Metanephros (tissue), 1 donor: ENCODE measurements around the gene MAGEA12. TPM values are rescaled to one million over a fixed set of nuclear protein-coding genes. Genes with fewer than 3 reads are reported as not detected.

Experiments
- total RNA-seq: library from RNA; depleted of rRNA; stranded (reverse); fragments of >200 nt; gene quantifications from one replicate; pipeline ENCODE4 v1.2.3, GENCODE V29; 2014

Gene MAGEA12, protein sequence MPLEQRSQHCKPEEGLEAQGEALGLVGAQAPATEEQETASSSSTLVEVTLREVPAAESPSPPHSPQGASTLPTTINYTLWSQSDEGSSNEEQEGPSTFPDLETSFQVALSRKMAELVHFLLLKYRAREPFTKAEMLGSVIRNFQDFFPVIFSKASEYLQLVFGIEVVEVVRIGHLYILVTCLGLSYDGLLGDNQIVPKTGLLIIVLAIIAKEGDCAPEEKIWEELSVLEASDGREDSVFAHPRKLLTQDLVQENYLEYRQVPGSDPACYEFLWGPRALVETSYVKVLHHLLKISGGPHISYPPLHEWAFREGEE
- total RNA-seq, result not detected

DNA sequence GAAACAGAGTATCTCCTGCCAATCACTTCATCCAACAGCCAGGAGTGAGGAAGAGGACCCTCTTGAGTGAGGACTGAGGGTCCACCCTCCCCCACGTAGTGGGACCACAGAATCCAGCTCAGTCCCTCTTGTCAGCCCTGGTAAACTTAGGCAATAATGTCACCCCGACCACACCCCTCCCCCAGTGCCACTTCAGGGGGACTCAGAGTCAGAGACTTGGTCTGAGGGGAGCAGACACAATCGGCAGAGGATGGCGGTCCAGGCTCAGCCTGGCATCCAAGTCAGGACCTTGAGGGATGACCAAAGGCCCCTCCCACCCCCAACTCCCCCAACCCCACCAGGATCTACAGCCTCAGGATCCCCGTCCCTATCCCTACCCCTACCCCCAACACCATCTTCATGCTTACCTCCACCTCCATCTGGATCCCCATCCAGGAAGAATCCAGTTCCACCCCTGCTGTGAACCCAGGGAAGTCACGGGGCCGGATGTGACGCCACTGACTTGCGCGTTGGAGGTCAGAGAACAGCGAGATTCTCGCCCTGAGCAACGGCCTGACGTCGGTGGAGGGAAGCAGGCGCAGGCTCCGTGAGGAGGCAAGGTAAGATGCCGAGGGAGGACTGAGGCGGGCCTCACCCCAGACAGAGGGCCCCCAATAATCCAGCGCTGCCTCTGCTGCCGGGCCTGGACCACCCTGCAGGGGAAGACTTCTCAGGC lies at the start of gene MAGEA12, which contains the start of gene CSAG1:
TSS of gene MAGEA12 (plus strand) at position 497 of the 715 bp plus-strand sequence. CDS start 2,405 bp downstream, outside the sequence.
TSS of gene CSAG1 (minus strand) at position 461 of the 715 bp plus-strand sequence. CDS start 1,261 bp downstream, outside the sequence.

DNA sequence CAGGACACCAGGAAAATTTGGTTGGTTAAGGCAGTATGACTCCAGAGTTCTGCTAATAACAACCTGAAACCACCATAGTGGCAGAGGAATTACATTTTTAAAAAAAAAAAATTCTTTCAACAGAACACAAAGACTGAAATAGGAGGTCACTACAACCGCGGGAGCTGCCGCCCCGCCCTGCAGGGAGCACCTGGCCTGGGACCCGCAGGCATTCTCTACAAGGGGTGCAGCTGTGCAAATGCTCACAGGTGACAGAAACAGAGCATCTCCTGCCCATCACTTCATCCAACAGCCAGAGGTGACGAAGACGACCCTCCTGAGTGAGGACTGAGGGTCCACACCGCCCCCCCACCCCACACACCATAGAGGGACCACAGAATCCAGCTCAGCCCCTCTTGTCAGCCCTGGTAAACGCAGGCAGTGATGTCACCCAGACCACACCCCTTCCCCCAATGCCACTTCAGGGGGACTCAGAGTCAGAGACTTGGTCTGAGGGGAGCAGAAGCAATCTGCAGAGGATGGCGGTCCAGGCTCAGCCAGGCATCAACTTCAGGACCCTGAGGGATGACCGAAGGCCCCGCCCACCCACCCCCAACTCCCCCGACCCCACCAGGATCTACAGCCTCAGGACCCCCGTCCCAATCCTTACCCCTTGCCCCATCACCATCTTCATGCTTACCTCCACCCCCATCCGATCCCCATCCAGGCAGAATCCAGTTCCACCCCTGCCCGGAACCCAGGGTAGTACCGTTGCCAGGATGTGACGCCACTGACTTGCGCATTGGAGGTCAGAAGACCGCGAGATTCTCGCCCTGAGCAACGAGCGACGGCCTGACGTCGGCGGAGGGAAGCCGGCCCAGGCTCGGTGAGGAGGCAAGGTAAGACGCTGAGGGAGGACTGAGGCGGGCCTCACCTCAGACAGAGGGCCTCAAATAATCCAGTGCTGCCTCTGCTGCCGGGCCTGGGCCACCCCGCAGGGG lies 35.3 kb upstream of the MAGEA12 start, which contains the start of gene MAGEA3:
TSS of gene MAGEA3 (plus strand) at position 843 of the 980 bp plus-strand sequence. CDS start 2,039 bp downstream, outside the sequence.

DNA sequence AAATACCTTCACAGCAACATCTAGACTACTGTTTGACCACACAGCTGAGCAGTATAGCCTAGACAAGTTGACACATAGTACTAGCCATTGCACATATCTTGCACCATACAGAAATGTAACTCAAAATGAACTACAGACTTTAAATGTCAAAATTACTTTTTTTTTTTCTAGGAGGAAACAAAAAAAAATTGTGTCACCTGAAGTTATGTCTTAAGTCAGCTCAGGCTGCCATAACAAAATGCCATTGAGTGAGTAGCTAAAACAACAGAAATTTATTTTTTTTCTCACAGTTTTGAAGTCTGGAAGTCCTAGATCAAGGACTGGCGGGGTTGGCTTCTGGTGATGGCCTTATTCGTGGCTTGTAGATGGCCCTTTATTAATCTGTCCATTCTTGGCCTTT lies 24.4 kb upstream of the MAGEA12 start, which contains the start of gene CSAG2:
TSS of gene CSAG2 (minus strand) at position 101 of the 400 bp plus-strand sequence. CDS start 161 bp downstream, outside the sequence.

DNA sequence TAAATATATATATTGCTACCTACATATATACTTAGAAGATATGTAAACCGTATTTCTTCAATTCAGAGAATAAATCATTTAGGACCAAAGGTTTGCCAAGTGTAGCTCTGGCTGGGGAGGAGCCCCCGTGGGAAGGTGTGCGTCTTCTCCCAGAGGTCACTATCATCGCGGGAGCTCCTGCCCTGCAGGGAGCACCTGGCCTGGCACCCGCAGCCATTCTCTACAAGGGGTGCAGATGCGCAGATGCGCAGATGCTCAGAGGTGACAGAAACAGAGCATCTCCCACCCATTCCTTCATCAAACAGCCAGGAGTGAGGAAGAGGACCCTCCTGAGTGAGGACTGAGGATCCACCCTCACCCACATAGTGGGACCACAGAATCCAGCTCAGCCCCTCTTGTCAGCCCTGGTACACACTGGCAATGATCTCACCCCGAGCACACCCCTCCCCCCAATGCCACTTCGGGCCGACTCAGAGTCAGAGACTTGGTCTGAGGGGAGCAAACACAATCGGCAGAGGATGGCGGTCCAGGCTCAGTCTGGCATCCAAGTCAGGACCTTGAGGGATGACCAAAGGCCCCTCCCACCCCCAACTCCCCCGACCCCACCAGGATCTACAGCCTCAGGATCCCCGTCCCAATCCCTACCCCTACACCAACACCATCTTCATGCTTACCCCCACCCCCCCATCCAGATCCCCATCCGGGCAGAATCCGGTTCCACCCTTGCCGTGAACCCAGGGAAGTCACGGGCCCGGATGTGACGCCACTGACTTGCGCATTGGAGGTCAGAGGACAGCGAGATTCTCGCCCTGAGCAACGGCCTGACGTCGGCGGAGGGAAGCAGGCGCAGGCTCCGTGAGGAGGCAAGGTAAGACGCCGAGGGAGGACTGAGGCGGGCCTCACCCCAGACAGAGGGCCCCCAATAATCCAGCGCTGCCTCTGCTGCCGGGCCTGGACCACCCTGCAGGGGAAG lies 19.5 kb upstream of the MAGEA12 start, which contains the start of gene MAGEA2B:
TSS of gene MAGEA2B (plus strand) at position 814 of the 973 bp plus-strand sequence. CDS start 2,479 bp downstream, outside the sequence.

DNA sequence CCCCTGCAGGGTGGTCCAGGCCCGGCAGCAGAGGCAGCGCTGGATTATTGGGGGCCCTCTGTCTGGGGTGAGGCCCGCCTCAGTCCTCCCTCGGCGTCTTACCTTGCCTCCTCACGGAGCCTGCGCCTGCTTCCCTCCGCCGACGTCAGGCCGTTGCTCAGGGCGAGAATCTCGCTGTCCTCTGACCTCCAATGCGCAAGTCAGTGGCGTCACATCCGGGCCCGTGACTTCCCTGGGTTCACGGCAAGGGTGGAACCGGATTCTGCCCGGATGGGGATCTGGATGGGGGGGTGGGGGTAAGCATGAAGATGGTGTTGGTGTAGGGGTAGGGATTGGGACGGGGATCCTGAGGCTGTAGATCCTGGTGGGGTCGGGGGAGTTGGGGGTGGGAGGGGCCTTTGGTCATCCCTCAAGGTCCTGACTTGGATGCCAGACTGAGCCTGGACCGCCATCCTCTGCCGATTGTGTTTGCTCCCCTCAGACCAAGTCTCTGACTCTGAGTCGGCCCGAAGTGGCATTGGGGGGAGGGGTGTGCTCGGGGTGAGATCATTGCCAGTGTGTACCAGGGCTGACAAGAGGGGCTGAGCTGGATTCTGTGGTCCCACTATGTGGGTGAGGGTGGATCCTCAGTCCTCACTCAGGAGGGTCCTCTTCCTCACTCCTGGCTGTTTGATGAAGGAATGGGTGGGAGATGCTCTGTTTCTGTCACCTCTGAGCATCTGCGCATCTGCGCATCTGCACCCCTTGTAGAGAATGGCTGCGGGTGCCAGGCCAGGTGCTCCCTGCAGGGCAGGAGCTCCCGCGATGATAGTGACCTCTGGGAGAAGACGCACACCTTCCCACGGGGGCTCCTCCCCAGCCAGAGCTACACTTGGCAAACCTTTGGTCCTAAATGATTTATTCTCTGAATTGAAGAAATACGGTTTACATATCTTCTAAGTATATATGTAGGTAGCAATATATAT lies 20.4 kb downstream of the MAGEA12 start, which contains the start of gene MAGEA2:
TSS of gene MAGEA2 (minus strand) at position 157 of the 965 bp plus-strand sequence. CDS start 2,479 bp downstream, outside the sequence.

DNA sequence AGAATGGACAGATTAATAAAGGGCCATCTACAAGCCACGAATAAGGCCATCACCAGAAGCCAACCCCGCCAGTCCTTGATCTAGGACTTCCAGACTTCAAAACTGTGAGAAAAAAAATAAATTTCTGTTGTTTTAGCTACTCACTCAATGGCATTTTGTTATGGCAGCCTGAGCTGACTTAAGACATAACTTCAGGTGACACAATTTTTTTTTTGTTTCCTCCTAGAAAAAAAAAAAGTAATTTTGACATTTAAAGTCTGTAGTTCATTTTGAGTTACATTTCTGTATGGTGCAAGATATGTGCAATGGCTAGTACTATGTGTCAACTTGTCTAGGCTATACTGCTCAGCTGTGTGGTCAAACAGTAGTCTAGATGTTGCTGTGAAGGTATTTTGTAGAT lies 25.4 kb downstream of the MAGEA12 start, which contains the start of gene CSAG3:
TSS of gene CSAG3 (plus strand) at position 301 of the 400 bp plus-strand sequence.

DNA sequence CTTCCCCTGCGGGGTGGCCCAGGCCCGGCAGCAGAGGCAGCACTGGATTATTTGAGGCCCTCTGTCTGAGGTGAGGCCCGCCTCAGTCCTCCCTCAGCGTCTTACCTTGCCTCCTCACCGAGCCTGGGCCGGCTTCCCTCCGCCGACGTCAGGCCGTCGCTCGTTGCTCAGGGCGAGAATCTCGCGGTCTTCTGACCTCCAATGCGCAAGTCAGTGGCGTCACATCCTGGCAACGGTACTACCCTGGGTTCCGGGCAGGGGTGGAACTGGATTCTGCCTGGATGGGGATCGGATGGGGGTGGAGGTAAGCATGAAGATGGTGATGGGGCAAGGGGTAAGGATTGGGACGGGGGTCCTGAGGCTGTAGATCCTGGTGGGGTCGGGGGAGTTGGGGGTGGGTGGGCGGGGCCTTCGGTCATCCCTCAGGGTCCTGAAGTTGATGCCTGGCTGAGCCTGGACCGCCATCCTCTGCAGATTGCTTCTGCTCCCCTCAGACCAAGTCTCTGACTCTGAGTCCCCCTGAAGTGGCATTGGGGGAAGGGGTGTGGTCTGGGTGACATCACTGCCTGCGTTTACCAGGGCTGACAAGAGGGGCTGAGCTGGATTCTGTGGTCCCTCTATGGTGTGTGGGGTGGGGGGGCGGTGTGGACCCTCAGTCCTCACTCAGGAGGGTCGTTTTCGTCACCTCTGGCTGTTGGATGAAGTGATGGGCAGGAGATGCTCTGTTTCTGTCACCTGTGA lies 36.2 kb downstream of the MAGEA12 start, which contains the start of gene MAGEA6:
TSS of gene MAGEA6 (minus strand) at position 141 of the 741 bp plus-strand sequence. CDS start 2,039 bp downstream, outside the sequence.

Other genes with a start within 250 kb of the MAGEA12 start
- 0.99 TPM for gene GABRQ, start 95.9 kb upstream of the MAGEA12 start, total RNA-seq
- gene MAGEA3, start 35.0 kb upstream of the MAGEA12 start, total RNA-seq, result not detected
- gene CSAG2, start 24.5 kb upstream of the MAGEA12 start, total RNA-seq, result not detected
- not detected for gene MAGEA2B, start 19.1 kb upstream of the MAGEA12 start, total RNA-seq
- gene CSAG1, start within 50 bp of the MAGEA12 start, total RNA-seq, result not detected
- not detected for gene MAGEA2, start 20.1 kb downstream of the MAGEA12 start, total RNA-seq
- gene CSAG3, start 25.5 kb downstream of the MAGEA12 start, total RNA-seq, result not detected
- gene MAGEA6, start 35.9 kb downstream of the MAGEA12 start, total RNA-seq, result not detected
- gene CETN2, start 97.0 kb downstream of the MAGEA12 start, total RNA-seq, result 26.3 TPM
- 10.8 TPM for gene NSDHL, start 97.3 kb downstream of the MAGEA12 start, total RNA-seq
- gene ZNF185, start 164.3 kb downstream of the MAGEA12 start, total RNA-seq, result 16.5 TPM